Measurements from ENCODE around the gene PLCB1. TPM values are rescaled to one million over a fixed set of nuclear protein-coding genes. Genes with fewer than 3 reads are reported as not detected.
"Not testable (repeated sequence)": the region's sequence is repeated elsewhere in the genome, so short reads cannot be mapped to it uniquely, and the experiment has no call there.

PLCB1 gene
- total RNA-seq, 2 experiments from 2014 or later: 6.1 to 6.2 TPM

- ATAC-seq (ENCODE audit: low read depth) (no peak), DNase-seq (no peak)
- peaks cover 9% of the 10 kb centered on the region for H3K36me3 Mint-ChIP-seq
- no peak overlapping the region for H3K4me3 Mint-ChIP-seq
- peaks cover 3% of the 10 kb centered on the region for H3K27me3 Mint-ChIP-seq
- H3K27ac Mint-ChIP-seq: no peak overlapping the region
- peaks cover 33% of the 10 kb centered on the region for H3K4me1 Mint-ChIP-seq
- POLR2A ChIA-PET: no interaction called here
- peaks cover 7% of the 10 kb centered on the region for H3K9me3 Mint-ChIP-seq
Measured at GRCh38 chr20:8155812-8156211, 23.7 kb downstream of the PLCB1 start.

- Mint-ChIP-seq H3K9me3 (peaks cover 7% of the 10 kb centered on the region), H3K4me1 (peaks cover 36% of the 10 kb centered on the region), H3K27ac (no peak overlapping the region), H3K4me3 (no peak overlapping the region), H3K36me3 (peaks cover 9% of the 10 kb centered on the region), H3K27me3 (peaks cover 3% of the 10 kb centered on the region)
- no peak for DNase-seq
- ATAC-seq (ENCODE audit: low read depth): peak; percentile 79
- POLR2A ChIA-PET: no interaction called here
Measured at GRCh38 chr20:8156235-8157079, 24.4 kb downstream of the PLCB1 start.

GRCh38 chr20:8159217-8159616, 27.2 kb downstream of the PLCB1 start:
- ATAC-seq (ENCODE audit: low read depth); POLR2A ChIA-PET: not testable (repeated sequence)
- peaks cover 25% of the 10 kb centered on the region for H3K4me1 Mint-ChIP-seq

DNA sequence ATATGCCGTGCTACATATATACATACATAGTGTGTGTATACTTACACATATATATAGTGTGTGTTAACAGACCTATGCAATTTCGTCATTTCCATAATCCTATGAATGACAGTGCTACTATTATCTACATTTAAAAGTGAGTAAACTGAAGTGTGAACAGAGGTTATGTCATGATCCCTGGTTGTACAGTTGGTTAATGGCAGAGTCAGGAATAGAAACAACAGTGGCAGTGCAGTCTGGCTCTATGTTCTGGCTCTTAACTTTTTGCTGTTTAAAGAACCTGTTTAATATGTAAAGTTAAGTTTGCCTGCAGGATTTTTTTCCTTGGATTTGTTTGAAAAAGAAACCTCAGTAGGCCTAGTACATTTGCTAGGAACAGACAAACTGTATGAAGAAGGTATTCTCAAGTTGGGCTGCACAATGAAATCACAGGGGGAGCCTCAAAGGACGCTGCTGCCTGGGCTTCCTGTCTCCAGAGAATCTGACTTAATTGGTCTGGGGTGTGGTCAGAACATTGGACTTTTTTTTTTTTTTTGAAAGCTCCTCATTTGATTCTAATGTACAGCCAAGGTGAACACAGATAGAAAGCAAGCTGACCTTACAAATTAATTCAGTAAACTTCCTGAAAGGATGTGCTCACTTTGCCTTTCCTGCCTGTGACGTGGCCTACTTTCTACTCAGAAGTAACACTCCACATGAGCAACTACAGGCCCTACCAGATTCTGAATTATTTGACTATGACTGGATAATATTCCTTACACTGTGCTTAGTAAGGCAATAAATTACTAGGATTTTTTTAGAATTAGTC, 29.4 kb downstream of the PLCB1 start:
- Mint-ChIP-seq H3K36me3 (peaks cover 10% of the 10 kb centered on the region), H3K9me3 (peaks cover 5% of the 10 kb centered on the region), H3K27me3 (peaks cover 7% of the 10 kb centered on the region), H3K4me3 (peak overlapping the region; percentile 29), H3K4me1 (peaks cover 12% of the 10 kb centered on the region), H3K27ac (peak overlapping the region; percentile 68)
- DNase-seq (no peak), ATAC-seq (ENCODE audit: low read depth) (peak; percentile 33)
- POLR2A ChIA-PET: no interaction called here

More at GRCh38 chr20:8159217-8159616, 27.2 kb downstream of the PLCB1 start:
- H3K27me3 Mint-ChIP-seq, DNase-seq, H3K9me3 Mint-ChIP-seq, H3K36me3 Mint-ChIP-seq, H3K4me3 Mint-ChIP-seq, H3K27ac Mint-ChIP-seq: not testable (repeated sequence)

- Mint-ChIP-seq H3K9me3 (peaks cover 5% of the 10 kb centered on the region), H3K27me3 (peaks cover 7% of the 10 kb centered on the region), H3K4me1 (peaks cover 7% of the 10 kb centered on the region), H3K36me3 (peaks cover 10% of the 10 kb centered on the region), H3K4me3 (no peak overlapping the region), H3K27ac (no peak overlapping the region)
- no peak for DNase-seq
- no peak for ATAC-seq (ENCODE audit: low read depth)
- POLR2A ChIA-PET: no interaction called here
Measured at GRCh38 chr20:8162610-8163009, 30.5 kb downstream of the PLCB1 start.

- peaks cover 8% of the 10 kb centered on the region for H3K36me3 Mint-ChIP-seq
- no peak overlapping the region for H3K4me3 Mint-ChIP-seq
- H3K4me1 Mint-ChIP-seq: peaks cover 7% of the 10 kb centered on the region
- H3K27ac Mint-ChIP-seq: no peak overlapping the region
- H3K9me3 Mint-ChIP-seq: peaks cover 5% of the 10 kb centered on the region
- peaks cover 7% of the 10 kb centered on the region for H3K27me3 Mint-ChIP-seq
- POLR2A ChIA-PET: no interaction called here
- ATAC-seq (ENCODE audit: low read depth) (no peak), DNase-seq (no peak)
Measured at GRCh38 chr20:8163543-8163942, 31.5 kb downstream of the PLCB1 start.

GRCh38 chr20:8166730-8167129, 34.7 kb downstream of the PLCB1 start:
- no peaks in the 10 kb centered on the region for H3K9me3 Mint-ChIP-seq
- POLR2A ChIA-PET: no interaction called here
- H3K36me3 Mint-ChIP-seq: peaks cover 2% of the 10 kb centered on the region
- H3K27ac Mint-ChIP-seq: no peak overlapping the region
- H3K4me1 Mint-ChIP-seq: peaks cover under 1% of the 10 kb centered on the region
- peaks cover 4% of the 10 kb centered on the region for H3K27me3 Mint-ChIP-seq
- DNase-seq (no peak), ATAC-seq (ENCODE audit: low read depth) (no peak)
- no peak overlapping the region for H3K4me3 Mint-ChIP-seq

DNA sequence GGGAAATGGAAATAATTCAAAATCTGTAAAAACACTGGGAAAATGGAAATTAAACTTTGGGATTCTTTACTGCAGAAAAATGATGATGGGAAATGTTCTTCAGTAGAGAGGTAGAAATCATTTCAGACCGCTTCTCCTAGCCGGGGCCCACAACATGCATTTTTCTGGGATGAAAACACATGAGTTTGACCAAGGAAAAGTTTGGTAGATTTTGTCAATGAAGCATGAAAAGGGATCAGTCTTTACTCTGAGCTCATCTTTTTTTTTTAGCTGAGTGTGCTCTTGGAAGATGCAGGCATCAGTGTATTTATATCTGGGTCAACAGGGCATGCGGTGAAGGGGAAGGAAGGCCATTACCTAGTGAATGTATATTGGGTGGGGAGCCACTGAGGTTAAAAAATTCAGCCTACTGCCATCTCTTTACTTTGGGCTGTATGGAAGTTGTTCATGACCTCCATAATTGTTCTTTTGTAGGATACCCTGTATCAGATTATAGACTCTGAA, 36.8 kb downstream of the PLCB1 start:
- H3K27me3 Mint-ChIP-seq: peaks cover 4% of the 10 kb centered on the region
- POLR2A ChIA-PET: no interaction called here
- ATAC-seq (ENCODE audit: low read depth): no peak
- no peaks in the 10 kb centered on the region for H3K4me1 Mint-ChIP-seq
- DNase-seq: no peak
- H3K9me3 Mint-ChIP-seq: no peaks in the 10 kb centered on the region
- no peak overlapping the region for H3K4me3 Mint-ChIP-seq
- peaks cover 2% of the 10 kb centered on the region for H3K36me3 Mint-ChIP-seq
- H3K27ac Mint-ChIP-seq: no peak overlapping the region

DNA sequence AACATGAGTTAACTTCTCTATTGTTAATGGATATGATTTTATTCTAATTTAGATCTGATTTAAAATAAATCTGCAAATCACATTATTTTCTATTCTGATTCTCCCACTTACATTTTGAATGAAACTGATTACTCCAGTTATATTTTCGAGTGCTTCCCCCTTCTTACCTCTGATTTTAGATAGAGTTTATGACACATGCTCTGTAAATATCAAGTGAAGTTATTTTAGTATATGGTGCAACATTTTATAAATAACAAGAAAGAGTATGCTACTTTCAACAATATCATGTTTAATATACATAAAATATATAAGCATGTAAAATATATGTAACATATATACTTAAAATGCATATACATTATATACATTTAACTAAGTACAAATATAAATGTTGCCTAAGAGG, 38.9 kb downstream of the PLCB1 start:
- POLR2A ChIA-PET: no interaction called here
- Mint-ChIP-seq H3K36me3 (no peaks in the 10 kb centered on the region), H3K27ac (no peak overlapping the region), H3K9me3 (no peaks in the 10 kb centered on the region), H3K27me3 (peaks cover 1% of the 10 kb centered on the region), H3K4me3 (no peak overlapping the region), H3K4me1 (no peaks in the 10 kb centered on the region)
- no peak for ATAC-seq (ENCODE audit: low read depth)
- DNase-seq: no peak

DNA sequence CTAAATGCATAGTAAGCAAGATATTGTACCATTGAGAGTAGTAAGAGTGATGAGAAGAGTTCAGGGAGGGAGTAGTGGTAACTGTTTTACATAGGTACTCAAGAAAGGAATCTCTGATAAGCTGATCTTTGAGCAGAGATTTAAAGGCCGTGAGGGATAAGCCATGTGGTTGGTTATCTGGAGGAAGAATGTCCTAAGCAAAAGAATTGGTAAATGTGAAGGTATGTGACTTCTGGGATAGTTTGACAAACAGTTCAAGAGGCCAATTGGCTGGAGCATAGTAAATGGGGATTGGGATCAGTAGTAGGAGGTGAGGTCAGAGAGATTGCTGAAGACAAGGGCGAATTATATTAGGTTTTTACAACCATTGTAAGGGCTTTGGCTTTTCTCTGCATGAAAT, 40.1 kb downstream of the PLCB1 start:
- no peaks in the 10 kb centered on the region for H3K4me1 Mint-ChIP-seq
- H3K36me3 Mint-ChIP-seq: no peaks in the 10 kb centered on the region
- H3K4me3 Mint-ChIP-seq: no peak overlapping the region
- ATAC-seq (ENCODE audit: low read depth) (no peak), DNase-seq (no peak)
- POLR2A ChIA-PET: no interaction called here
- no peaks in the 10 kb centered on the region for H3K9me3 Mint-ChIP-seq
- no peaks in the 10 kb centered on the region for H3K27me3 Mint-ChIP-seq
- H3K27ac Mint-ChIP-seq: no peak overlapping the region

DNA sequence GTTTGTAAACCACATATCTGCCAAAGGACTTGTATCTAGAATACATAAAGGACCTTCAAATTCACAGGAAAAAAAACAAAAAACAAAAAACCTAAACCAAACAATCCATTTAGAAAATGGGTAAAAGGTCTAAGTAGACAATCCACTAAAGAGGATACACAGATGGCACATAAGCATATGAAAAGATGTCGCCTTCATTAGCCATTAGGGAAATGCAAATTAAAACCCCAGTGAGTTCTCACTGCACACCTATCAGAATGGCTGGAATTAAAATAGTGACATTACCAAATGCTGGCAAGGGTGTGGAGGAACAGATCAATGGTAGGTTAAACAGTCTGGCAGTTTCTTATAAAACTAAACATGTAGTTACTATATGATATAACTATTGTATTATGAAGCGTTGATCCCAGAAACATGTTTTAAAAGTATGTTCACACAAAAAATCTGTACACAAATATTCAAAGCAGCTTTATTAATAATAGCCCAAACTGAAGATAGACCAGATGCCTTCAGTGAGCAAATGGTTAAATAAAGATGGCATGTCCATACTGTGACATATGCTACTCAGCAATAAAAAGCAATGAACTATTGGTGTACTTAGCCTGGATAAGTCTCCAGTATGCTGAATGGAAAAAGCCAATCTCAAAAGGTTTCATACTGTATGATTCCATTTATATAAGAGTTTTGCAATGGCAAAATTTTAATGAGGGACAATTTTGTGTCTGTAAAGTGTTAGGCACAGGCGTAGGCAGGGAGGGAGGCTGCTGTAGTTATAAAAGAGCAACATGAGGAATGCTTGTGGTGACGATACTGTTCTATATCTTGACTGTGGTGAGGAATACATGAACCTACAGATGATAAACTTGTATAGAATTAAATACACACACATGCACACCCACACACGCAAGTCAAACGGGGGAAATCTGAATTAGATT, 43.9 kb downstream of the PLCB1 start:
- POLR2A ChIA-PET: no interaction called here

GRCh38 chr20:8183526-8183925, 51.5 kb downstream of the PLCB1 start:
- POLR2A ChIA-PET: no interaction called here
- Mint-ChIP-seq H3K27ac (no peak overlapping the region), H3K27me3 (peaks cover 2% of the 10 kb centered on the region), H3K4me1 (peaks cover 1% of the 10 kb centered on the region), H3K9me3 (no peaks in the 10 kb centered on the region), H3K36me3 (no peaks in the 10 kb centered on the region), H3K4me3 (no peak overlapping the region)
- DNase-seq: no peak
- ATAC-seq (ENCODE audit: low read depth): no peak

More for the DNA sequence above, 43.9 kb downstream of the PLCB1 start:
- no peaks in the 10 kb centered on the region for H3K9me3 Mint-ChIP-seq
- H3K27ac Mint-ChIP-seq: no peak overlapping the region
- H3K36me3 Mint-ChIP-seq: no peaks in the 10 kb centered on the region
- H3K4me1 Mint-ChIP-seq: no peaks in the 10 kb centered on the region
- DNase-seq (no peak), ATAC-seq (ENCODE audit: low read depth) (no peak)
- no peak overlapping the region for H3K4me3 Mint-ChIP-seq
- H3K27me3 Mint-ChIP-seq: no peaks in the 10 kb centered on the region

GRCh38 chr20:8187740-8188139, 55.7 kb downstream of the PLCB1 start:
- H3K4me1 Mint-ChIP-seq: peaks cover 1% of the 10 kb centered on the region
- no peak overlapping the region for H3K27ac Mint-ChIP-seq
- DNase-seq: no peak
- no peak for ATAC-seq (ENCODE audit: low read depth)
- no peak overlapping the region for H3K4me3 Mint-ChIP-seq
- H3K9me3 Mint-ChIP-seq: no peaks in the 10 kb centered on the region
- POLR2A ChIA-PET: no interaction called here
- peaks cover 2% of the 10 kb centered on the region for H3K27me3 Mint-ChIP-seq
- no peaks in the 10 kb centered on the region for H3K36me3 Mint-ChIP-seq

Data from activated naive CD8-positive, alpha-beta T cell treated with anti-CD3 and anti-CD28 coated beads, Interleukin-2, amount 10 ng/mL, durations not matched to agents 7 days and 5 days (primary cell).